Astrocyte (in vitro differentiated cells and primary cell): ENCODE measurements around the gene HEATR3.

ENCODE experiments used
- EZH2 ChIP-seq: IDR thresholded peaks from 2 replicates; pipeline ENCODE4 v1.6.1; 2012; ENCODE audit warnings: mild to moderate bottlenecking, low read length, inconsistent platforms; ENCODE audit not compliant: insufficient read depth
- TF ChIP-seq, protein P1 (sequence below): IDR thresholded peaks from 2 replicates; pipeline ENCODE4 v1.5.1; 2011; ENCODE audit warnings: low read depth, mild to moderate bottlenecking, inconsistent platforms, low read length, moderate library complexity; ENCODE audit not compliant: insufficient read depth

DNA sequence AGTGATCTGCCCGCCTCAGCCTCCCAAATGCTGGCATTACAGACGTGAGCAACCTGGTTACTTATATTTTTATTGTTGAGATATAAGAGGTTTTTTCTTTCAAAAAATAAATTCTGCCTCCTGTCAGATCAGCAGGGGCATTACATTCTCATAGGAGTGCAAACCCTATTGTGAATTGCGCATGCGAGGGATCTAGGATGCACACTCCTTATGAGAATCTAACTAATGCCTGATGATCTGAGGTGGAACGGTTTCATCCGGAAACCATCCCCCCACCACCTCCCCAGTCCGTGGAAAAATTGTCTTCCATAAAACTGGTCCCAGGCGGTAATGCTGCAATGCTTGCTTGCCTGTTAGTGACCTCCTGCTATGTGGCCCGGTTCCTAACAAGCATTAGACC is 48.2 kb upstream of the HEATR3 start:
- TF ChIP-seq, protein P1, sequence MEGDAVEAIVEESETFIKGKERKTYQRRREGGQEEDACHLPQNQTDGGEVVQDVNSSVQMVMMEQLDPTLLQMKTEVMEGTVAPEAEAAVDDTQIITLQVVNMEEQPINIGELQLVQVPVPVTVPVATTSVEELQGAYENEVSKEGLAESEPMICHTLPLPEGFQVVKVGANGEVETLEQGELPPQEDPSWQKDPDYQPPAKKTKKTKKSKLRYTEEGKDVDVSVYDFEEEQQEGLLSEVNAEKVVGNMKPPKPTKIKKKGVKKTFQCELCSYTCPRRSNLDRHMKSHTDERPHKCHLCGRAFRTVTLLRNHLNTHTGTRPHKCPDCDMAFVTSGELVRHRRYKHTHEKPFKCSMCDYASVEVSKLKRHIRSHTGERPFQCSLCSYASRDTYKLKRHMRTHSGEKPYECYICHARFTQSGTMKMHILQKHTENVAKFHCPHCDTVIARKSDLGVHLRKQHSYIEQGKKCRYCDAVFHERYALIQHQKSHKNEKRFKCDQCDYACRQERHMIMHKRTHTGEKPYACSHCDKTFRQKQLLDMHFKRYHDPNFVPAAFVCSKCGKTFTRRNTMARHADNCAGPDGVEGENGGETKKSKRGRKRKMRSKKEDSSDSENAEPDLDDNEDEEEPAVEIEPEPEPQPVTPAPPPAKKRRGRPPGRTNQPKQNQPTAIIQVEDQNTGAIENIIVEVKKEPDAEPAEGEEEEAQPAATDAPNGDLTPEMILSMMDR = no peak
- TF ChIP-seq EZH2 = no peak
